ENCODE data around the gene TIGD3. TPM values are rescaled to one million over a fixed set of nuclear protein-coding genes. Genes with fewer than 3 reads are reported as not detected.

TIGD3 gene
- total RNA-seq, 1 donor from 2014 or later: 0.26 TPM

DNA sequence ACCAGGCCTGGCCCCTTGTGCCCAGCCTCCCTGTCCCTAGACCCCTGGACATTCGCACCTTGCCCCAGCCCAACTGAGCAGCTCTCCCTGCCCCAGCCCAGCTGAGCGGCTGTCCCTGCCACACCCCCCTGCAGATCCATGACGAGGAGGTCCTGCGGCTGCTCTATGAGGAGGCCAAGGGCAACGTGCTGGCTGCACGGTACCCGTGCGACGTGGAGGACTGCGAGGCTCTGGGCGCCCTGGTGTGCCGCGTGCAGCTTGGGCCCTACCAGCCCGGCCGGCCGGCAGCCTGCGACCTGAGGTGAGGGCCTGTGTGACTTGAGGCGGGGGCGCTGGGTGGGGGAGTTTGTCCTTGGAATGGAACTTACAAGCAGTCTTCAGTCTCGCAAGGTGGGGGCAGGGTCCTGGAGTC lies 39.6 kb downstream of the TIGD3 start:
- Histone ChIP-seq H3K27me3 (ENCODE audit: control insufficient read depth, insufficient read depth, low read length) (no peaks in the 10 kb centered on the region), H3K36me3 (ENCODE audit: control insufficient read depth, insufficient read depth, low read length) (peaks cover 54% of the 10 kb centered on the region), H3K4me3 (ENCODE audit: low read depth, low read length) (no peak overlapping the region)
- no peak for FAIRE-seq
- TF ChIP-seq, protein P1, sequence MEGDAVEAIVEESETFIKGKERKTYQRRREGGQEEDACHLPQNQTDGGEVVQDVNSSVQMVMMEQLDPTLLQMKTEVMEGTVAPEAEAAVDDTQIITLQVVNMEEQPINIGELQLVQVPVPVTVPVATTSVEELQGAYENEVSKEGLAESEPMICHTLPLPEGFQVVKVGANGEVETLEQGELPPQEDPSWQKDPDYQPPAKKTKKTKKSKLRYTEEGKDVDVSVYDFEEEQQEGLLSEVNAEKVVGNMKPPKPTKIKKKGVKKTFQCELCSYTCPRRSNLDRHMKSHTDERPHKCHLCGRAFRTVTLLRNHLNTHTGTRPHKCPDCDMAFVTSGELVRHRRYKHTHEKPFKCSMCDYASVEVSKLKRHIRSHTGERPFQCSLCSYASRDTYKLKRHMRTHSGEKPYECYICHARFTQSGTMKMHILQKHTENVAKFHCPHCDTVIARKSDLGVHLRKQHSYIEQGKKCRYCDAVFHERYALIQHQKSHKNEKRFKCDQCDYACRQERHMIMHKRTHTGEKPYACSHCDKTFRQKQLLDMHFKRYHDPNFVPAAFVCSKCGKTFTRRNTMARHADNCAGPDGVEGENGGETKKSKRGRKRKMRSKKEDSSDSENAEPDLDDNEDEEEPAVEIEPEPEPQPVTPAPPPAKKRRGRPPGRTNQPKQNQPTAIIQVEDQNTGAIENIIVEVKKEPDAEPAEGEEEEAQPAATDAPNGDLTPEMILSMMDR (IDR thresholded peaks at IDR 0.05; ENCODE audit: insufficient read depth, low read length, severe bottlenecking): no peak
- DNase-seq (ENCODE audit: low read depth): no peak

DNA sequence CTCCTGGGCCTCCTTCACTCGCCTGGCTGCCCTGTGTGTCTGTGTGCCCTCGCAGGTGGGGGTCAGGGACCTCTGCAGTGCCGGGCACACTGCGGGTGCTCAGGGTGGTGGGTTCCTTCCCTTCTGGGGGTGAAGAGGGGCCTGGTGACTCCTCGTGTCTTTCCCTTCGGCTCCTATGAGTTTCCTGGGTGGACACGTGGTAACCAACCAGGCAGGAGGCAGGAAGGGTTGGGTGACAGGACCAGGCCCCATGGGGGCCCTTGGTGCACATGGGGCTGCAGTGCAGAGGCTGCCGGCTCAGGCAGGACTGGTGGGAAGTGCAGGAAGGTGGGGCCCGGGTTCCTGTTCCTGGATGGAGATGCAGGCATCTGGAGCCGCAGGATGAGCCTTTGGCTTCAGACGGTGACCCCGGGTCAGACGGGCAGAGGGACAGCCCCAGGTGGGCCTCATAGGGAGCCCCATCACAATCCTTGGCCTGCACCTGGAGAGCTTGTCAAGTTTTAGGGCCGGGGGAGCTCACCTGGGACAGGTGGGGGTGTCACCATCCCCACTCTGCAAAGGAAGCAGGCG lies 41.5 kb downstream of the TIGD3 start:
- FAIRE-seq (no peak), DNase-seq (ENCODE audit: low read depth) (no peak)
- no peak overlapping the region for H3K4me3 ChIP-seq (ENCODE audit: low read depth, low read length)
- TF ChIP-seq, protein P1 (IDR thresholded peaks at IDR 0.05; ENCODE audit: insufficient read depth, low read length, severe bottlenecking): no peak
- H3K27me3 ChIP-seq (ENCODE audit: control insufficient read depth, insufficient read depth, low read length): no peaks in the 10 kb centered on the region
- H3K36me3 ChIP-seq (ENCODE audit: control insufficient read depth, insufficient read depth, low read length): peaks cover 63% of the 10 kb centered on the region

DNA sequence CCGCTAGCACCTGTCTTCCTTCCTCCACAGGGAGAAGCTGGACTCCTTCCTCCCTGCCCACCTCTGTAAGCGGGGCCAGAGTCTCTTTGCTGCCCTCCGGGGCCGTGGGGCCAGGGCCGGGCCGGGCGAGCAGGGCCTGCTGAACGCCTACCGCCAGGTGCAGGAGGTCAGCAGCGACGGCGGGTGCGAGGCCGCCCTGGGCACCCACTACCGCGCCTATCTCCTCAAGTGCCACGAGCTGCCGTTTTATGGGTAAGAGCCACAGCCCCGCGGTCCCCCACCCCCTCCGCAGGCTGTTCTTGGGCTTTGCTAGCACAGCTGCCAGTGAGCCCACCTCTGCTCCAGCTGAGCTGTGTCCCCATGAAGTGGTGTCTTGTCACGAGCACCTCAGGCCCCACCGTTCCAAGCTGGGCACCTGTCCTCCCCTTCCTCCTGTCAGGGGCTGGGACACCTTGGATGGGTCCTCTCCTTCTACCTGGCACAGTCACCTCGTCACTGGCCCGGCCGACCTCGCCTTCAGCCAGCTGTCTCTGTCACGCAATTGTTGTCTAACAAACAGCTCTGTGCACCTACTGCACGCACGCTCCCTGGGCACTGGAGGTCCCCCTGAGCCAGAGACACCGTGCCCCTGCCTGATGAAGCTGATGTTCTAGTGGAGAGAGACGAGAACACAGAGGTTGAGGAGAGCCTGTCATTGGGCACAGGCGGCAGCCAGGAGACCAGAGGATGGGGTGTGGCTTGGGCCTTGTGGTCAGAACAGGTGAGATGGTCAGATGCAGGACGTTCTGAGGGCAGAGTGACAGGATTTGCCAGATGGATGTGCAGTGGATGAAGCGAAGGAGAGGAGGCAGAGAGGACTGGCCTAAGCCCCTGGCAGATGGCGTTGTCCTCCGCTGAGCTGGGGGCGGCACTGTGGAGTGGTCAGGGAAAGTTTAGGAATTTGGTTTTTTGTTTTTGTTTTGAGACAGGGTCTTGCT lies 42.5 kb downstream of the TIGD3 start:
- peaks cover 61% of the 10 kb centered on the region for H3K36me3 ChIP-seq (ENCODE audit: control insufficient read depth, insufficient read depth, low read length)
- no peak overlapping the region for H3K4me3 ChIP-seq (ENCODE audit: low read depth, low read length)
- DNase-seq (ENCODE audit: low read depth) (no peak), FAIRE-seq (no peak)
- no peaks in the 10 kb centered on the region for H3K27me3 ChIP-seq (ENCODE audit: control insufficient read depth, insufficient read depth, low read length)
- TF ChIP-seq, protein P1 (IDR thresholded peaks at IDR 0.05; ENCODE audit: insufficient read depth, low read length, severe bottlenecking): no peak

DNA sequence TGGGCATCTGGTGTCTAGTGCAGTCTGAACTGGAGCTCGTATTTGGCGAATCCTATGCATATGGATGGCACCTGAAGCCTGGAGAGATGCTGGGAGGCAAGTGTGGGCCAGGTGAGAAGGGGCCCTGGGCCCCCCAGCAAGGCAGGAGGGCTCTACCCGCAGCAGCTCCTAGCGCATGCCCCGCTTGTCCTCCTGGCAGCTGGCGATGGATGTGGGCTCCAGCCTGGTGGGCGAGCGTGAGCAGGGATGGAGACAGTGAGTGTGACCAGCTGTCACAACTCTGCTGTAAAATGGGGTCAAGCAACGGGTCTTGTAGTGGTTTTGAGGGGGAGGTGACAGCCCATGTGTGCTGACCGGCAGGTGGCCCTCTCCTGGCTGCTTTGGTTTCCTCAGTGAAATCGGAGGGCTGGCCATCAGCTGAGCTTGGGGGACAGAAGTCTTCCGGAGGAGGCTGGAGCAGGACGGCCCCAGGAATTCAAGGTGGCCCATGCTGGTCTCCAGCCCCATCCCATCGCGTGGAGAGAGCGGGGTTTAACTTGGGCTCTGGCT lies 43.9 kb downstream of the TIGD3 start:
- no peak overlapping the region for H3K4me3 ChIP-seq (ENCODE audit: low read depth, low read length)
- DNase-seq (ENCODE audit: low read depth): no peak
- H3K27me3 ChIP-seq (ENCODE audit: control insufficient read depth, insufficient read depth, low read length): no peaks in the 10 kb centered on the region
- peaks cover 51% of the 10 kb centered on the region for H3K36me3 ChIP-seq (ENCODE audit: control insufficient read depth, insufficient read depth, low read length)
- FAIRE-seq: no peak
- TF ChIP-seq, protein P1 (IDR thresholded peaks at IDR 0.05; ENCODE audit: insufficient read depth, low read length, severe bottlenecking): no peak

DNA sequence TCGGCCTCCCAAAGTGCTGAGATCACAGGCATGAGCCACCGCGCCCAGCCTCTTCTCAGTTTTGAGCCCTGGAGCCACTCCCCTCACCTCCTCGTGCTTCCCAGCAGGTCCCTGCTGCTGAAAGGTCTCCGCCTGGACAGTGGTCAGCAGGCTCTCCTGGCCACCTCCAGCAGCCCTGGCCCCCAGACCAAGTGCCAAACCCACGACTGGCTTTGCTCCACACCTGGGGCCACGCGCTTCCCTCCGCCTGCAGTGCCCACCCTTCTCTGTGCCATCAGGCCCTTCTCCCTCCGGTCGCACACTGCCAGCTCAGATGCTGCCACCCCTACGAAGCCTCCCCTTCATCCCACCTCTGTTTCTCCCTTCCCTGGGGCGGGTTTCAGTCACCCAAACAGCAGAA lies 44.7 kb downstream of the TIGD3 start:
- H3K4me3 ChIP-seq (ENCODE audit: low read depth, low read length): no peak overlapping the region
- DNase-seq (ENCODE audit: low read depth) (no peak), FAIRE-seq (no peak)
- peaks cover 49% of the 10 kb centered on the region for H3K36me3 ChIP-seq (ENCODE audit: control insufficient read depth, insufficient read depth, low read length)
- TF ChIP-seq, protein P1 (IDR thresholded peaks at IDR 0.05; ENCODE audit: insufficient read depth, low read length, severe bottlenecking): no peak
- H3K27me3 ChIP-seq (ENCODE audit: control insufficient read depth, insufficient read depth, low read length): no peaks in the 10 kb centered on the region
